Measurements from ENCODE around the gene LRRC38.
"Not testable (repeated sequence)": the region's sequence is repeated elsewhere in the genome, so short reads cannot be mapped to it uniquely, and the experiment has no call there.

LRRC38 gene, protein sequence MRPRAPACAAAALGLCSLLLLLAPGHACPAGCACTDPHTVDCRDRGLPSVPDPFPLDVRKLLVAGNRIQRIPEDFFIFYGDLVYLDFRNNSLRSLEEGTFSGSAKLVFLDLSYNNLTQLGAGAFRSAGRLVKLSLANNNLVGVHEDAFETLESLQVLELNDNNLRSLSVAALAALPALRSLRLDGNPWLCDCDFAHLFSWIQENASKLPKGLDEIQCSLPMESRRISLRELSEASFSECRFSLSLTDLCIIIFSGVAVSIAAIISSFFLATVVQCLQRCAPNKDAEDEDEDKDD

DNA sequence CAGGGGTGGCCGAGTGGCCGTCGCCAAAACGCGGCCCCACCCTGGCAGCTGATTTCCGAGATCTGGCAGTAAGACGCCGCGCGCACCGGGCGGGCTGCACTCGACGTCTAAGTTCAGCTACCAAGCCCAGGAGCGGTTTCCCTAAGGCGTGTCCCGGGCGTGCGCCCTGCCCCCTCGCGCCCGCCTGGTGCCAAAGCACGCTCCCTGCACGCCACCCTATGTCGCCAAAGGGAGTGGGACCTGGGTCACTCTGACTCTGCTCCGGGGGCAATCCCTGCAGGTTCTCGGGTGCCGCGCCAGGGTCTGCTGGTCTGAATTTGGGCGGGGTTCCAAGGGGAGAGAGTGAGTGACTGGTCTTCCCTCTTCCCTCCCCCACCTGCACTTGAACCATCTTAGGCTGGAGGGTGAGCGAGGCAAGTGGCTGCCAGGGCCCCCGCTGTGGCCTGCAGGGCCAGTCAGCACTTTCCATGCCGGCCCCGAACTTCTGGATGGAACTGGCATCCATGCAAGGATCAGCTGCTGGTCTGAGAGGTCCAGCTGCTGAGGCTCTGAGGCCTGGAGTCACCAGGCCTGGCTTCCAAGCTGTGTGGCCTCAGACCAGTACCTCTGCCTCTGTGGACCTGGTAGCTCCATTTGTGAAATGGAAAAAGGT is at the start of gene LRRC38:
TSS of gene LRRC38 (minus strand) at position 109 of the 652 bp plus-strand sequence. CDS start 410 bp downstream, outside the sequence.
- DNase-seq: no peak

DNA sequence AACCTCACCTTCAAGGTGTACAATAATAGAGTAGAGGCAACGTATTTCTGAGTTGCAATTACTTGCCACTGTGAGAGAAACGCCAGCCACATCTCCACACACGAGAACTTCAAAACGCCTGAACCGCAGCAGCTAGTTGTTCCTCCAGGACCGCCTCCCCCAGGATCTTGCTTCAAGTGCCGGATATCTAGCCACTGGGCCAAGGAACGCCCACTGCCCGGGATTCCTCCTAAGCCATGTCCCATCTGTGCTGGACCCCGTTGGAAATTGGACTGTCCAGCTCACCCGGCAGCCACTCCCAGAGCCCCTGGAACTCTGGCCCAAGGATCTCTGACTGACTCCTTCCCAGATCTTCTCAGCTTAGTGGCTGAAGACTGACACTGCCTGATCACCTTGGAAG is 49.2 kb upstream of the LRRC38 start:
- H3K9me3 ChIP-seq; H3K4me3 ChIP-seq; H3K4me1 ChIP-seq; H3K27ac ChIP-seq; intact Hi-C loops (cut with DNase I; ENCODE audit: low total_unique reads); H3K27me3 ChIP-seq; DNase-seq; H3K36me3 ChIP-seq: not testable (repeated sequence)

More for the DNA sequence above, at the start of gene LRRC38:
- Histone ChIP-seq H3K36me3 (no peaks in the 10 kb centered on the region), H3K4me3 (no peak within 1 kb of the TSS), H3K27me3 (peaks cover 0 to 92% of the 10 kb centered on the region in 2 donors), H3K27ac (no peak within 1 kb of the TSS), H3K9me3 (no peaks in the 10 kb centered on the region), H3K4me1 (peaks cover 0 to 14% (median 0%) of the 10 kb centered on the region in 4 donors)
- intact Hi-C loops (cut with DNase I; ENCODE audit: low total_unique reads): no loop called here
- TF ChIP-seq, protein P1, sequence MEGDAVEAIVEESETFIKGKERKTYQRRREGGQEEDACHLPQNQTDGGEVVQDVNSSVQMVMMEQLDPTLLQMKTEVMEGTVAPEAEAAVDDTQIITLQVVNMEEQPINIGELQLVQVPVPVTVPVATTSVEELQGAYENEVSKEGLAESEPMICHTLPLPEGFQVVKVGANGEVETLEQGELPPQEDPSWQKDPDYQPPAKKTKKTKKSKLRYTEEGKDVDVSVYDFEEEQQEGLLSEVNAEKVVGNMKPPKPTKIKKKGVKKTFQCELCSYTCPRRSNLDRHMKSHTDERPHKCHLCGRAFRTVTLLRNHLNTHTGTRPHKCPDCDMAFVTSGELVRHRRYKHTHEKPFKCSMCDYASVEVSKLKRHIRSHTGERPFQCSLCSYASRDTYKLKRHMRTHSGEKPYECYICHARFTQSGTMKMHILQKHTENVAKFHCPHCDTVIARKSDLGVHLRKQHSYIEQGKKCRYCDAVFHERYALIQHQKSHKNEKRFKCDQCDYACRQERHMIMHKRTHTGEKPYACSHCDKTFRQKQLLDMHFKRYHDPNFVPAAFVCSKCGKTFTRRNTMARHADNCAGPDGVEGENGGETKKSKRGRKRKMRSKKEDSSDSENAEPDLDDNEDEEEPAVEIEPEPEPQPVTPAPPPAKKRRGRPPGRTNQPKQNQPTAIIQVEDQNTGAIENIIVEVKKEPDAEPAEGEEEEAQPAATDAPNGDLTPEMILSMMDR (IDR thresholded peaks at IDR 0.05): no peak

DNA sequence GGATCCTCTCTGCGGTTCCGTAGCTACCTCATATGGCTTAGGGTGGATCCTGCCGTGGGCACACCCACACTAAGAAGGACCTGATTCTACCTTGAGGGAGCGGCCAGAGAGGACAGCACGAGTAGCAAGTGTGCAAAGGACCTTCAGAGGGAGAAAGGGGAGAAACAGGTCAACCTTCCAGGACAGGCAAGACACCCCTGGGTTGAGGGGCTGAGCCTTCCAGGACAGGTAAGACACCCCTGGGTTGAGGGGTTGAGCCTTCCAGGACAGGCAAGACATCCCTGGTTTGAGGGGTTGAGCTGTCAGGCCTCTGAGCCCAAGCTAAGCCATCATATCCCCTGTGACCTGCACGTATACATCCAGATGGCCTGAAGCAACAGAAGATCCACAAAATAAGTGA is 46.7 kb upstream of the LRRC38 start:
- intact Hi-C loops (cut with DNase I; ENCODE audit: low total_unique reads): no loop called here
- H3K4me1 ChIP-seq: no peaks in the 10 kb centered on the region
- no peak for DNase-seq
- no peaks in the 10 kb centered on the region for H3K36me3 ChIP-seq
- TF ChIP-seq, protein P1 (IDR thresholded peaks at IDR 0.05): no peak
- H3K4me3 ChIP-seq: no peak overlapping the region
- no peaks in the 10 kb centered on the region for H3K27me3 ChIP-seq
- H3K27ac ChIP-seq: no peak overlapping the region
- no peaks in the 10 kb centered on the region for H3K9me3 ChIP-seq

DNA sequence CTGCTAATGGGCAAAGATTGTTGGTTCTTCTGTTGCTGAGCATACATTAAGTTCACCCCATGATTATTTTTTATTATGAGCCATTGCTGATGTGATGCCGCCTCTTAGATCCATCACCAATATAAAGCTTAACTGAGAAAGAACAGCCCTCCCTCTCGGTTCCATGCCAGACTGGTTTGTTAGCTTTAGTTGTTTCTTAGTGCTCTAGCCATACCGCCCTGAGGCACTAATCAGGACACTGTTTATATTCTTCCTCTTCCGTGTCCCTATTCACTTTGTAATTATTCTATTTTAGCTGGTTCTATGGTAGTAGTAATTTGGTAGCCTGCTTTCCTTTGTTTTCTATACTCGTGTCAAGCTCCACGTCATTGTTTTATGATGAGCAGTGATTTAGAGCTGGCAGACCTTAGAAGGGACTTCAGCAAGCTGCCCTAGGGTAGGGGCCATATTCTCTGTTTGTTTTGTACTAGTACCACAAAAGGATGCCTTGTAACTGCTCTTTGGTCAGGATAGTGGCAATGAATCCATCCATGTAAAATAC is 42.5 kb upstream of the LRRC38 start:
- no peaks in the 10 kb centered on the region for H3K36me3 ChIP-seq
- intact Hi-C loops (cut with DNase I; ENCODE audit: low total_unique reads): no loop called here

DNA sequence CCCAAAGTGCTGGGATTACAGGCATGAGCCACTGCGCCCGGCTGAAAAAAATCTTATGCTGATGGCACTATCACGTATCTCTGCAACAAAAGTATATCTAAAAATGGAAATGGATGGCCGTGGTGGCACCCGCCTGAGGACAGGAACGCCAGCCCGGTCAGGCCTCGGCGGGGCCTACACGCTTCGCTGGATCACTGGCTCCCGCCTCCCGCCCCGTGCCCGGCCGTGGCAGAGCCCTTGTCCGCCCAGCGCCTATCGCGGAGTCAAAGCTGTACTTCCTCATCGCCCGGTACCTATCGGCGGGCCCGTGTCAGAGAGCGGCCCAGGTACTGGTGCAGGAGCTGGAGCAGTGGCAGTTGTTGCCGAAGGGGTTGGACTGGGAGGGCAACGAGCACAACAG is 41.0 kb upstream of the LRRC38 start:
- H3K4me1 ChIP-seq: no peaks in the 10 kb centered on the region
- DNase-seq: no peak
- TF ChIP-seq, protein P1 (IDR thresholded peaks at IDR 0.05): no peak
- no peak overlapping the region for H3K27ac ChIP-seq
- H3K27me3 ChIP-seq: no peaks in the 10 kb centered on the region
- no peak overlapping the region for H3K4me3 ChIP-seq
- intact Hi-C loops (cut with DNase I; ENCODE audit: low total_unique reads): no loop called here
- no peaks in the 10 kb centered on the region for H3K36me3 ChIP-seq
- H3K9me3 ChIP-seq: no peaks in the 10 kb centered on the region

More for the DNA sequence above, 42.5 kb upstream of the LRRC38 start:
- DNase-seq: no peak
- Histone ChIP-seq H3K27ac (no peak overlapping the region), H3K4me3 (no peak overlapping the region), H3K27me3 (no peaks in the 10 kb centered on the region), H3K9me3 (no peaks in the 10 kb centered on the region), H3K4me1 (no peaks in the 10 kb centered on the region)
- TF ChIP-seq, protein P1 (IDR thresholded peaks at IDR 0.05): no peak

DNA sequence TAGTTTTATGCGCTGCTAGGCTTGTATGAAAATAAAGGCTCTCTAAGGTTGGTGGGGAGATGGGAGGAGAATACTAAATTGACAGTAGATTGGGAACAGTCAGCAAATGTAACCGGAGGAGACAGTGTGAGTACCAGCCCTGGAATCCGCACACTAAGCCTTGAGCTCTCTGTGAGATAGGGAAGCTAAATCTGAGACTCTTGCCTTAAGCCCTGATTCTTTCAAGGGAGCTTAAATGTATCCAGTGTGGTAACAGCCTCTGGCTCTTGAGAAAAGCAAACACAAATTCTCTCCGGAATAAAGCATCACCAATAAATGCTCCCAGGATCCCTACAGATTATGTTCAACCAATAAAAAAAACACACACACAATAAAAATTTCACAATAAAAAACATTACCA is 36.9 kb upstream of the LRRC38 start:
- H3K4me3 ChIP-seq: no peak overlapping the region
- no peaks in the 10 kb centered on the region for H3K9me3 ChIP-seq
- DNase-seq: no peak
- no peaks in the 10 kb centered on the region for H3K4me1 ChIP-seq
- H3K27ac ChIP-seq: no peak overlapping the region
- intact Hi-C loops (cut with DNase I; ENCODE audit: low total_unique reads): no loop called here
- TF ChIP-seq, protein P1 (IDR thresholded peaks at IDR 0.05): no peak
- peaks cover 0 to 10% of the 10 kb centered on the region in 2 donors for H3K27me3 ChIP-seq
- no peaks in the 10 kb centered on the region for H3K36me3 ChIP-seq
